Mesenchymal stem cell (in vitro differentiated cells and primary cell): ENCODE results near the gene C12orf60.

ENCODE experiments used
- DNase-seq: peaks from one replicate; pipeline ENCODE4 v3.0.0-alpha.2; 2013
- H2AFZ ChIP-seq: one replicate; pipeline ENCODE4 v1.6.1; 2013; ENCODE audit warnings: low read depth, mild to moderate bottlenecking, control low read depth, inconsistent platforms, low read length, moderate library complexity
- H2AK5ac ChIP-seq: 2 replicates; pipeline ENCODE4 v1.6.1; 2013; ENCODE audit warnings: low read length, moderate library complexity, mild to moderate bottlenecking, inconsistent platforms; ENCODE audit not compliant: severe bottlenecking
- H2BK120ac ChIP-seq: one replicate; pipeline ENCODE4 v1.6.1; 2013; ENCODE audit warnings: low read depth, mild to moderate bottlenecking, inconsistent platforms, low read length, moderate library complexity
- H2BK12ac ChIP-seq, 2 experiments: one replicate each; pipeline ENCODE4 v1.6.1; 2013; ENCODE audit warnings: inconsistent platforms in 2 of 2, low read length in 2 of 2, mild to moderate bottlenecking in 2 of 2, moderate library complexity in 2 of 2, control low read depth in 1 of 2
- H2BK15ac ChIP-seq: one replicate; pipeline ENCODE4 v1.6.1; 2013; ENCODE audit warnings: mild to moderate bottlenecking, low read depth, inconsistent platforms; ENCODE audit not compliant: poor library complexity, severe bottlenecking
- H2BK5ac ChIP-seq: 2 replicates; pipeline ENCODE4 v1.6.1; 2013; ENCODE audit warnings: low read depth, mild to moderate bottlenecking, low read length, control low read depth, inconsistent platforms; ENCODE audit not compliant: poor library complexity, severe bottlenecking
- H3K14ac ChIP-seq, 2 experiments: one replicate each; pipeline ENCODE4 v1.6.1; 2013; ENCODE audit warnings: inconsistent platforms in 2 of 2, low read length in 2 of 2, control low read depth in 1 of 2, mild to moderate bottlenecking in 1 of 2, moderate library complexity in 1 of 2
- H3K18ac ChIP-seq, 2 experiments: one replicate each; pipeline ENCODE4 v1.6.1; 2013; ENCODE audit warnings: inconsistent platforms in 2 of 2, low read length in 2 of 2, control low read depth in 1 of 2, low read depth in 1 of 2, mild to moderate bottlenecking in 1 of 2
- H3K23ac ChIP-seq, 2 experiments: one replicate each; pipeline ENCODE4 v1.6.1; 2013; ENCODE audit warnings: inconsistent platforms in 2 of 2, low read length in 2 of 2, mild to moderate bottlenecking in 2 of 2, moderate library complexity in 2 of 2, control low read depth in 1 of 2
- H3K27ac ChIP-seq: 2 replicates; pipeline ENCODE4 v1.5.1; 2013; ENCODE audit warnings: mild to moderate bottlenecking, moderate library complexity, low read length, control low read depth, inconsistent platforms; ENCODE audit not compliant: poor library complexity, severe bottlenecking
- H3K27me3 ChIP-seq, 2 experiments: 2 replicates each; pipeline versions ENCODE4 v1.6.1 to v1.7.0; 2013; ENCODE audit warnings: low read length in 2 of 2, mild to moderate bottlenecking in 2 of 2, moderate library complexity in 2 of 2, control low read depth in 1 of 2, inconsistent platforms in 1 of 2; ENCODE audit not compliant: control insufficient read depth in 1 of 2, insufficient read depth in 1 of 2
- H3K36me3 ChIP-seq, 2 experiments: 2 replicates each; pipeline versions ENCODE4 v1.6.1 to v1.7.0; 2013; ENCODE audit warnings: low read length in 2 of 2, control low read depth in 1 of 2, inconsistent platforms in 1 of 2, low read depth in 1 of 2, mild to moderate bottlenecking in 1 of 2; ENCODE audit not compliant: insufficient read depth in 2 of 2, control insufficient read depth in 1 of 2
- H3K4ac ChIP-seq, 2 experiments: one replicate each; pipeline ENCODE4 v1.6.1; 2013; ENCODE audit warnings: inconsistent platforms in 2 of 2, low read length in 2 of 2, mild to moderate bottlenecking in 2 of 2, moderate library complexity in 2 of 2, control low read depth in 1 of 2, low read depth in 1 of 2
- H3K4me1 ChIP-seq: 2 replicates; pipeline ENCODE4 v1.6.1; 2013; ENCODE audit warnings: low read depth, low read length, control low read depth; ENCODE audit not compliant: control insufficient read depth, insufficient read depth
- H3K4me2 ChIP-seq: 2 replicates; pipeline ENCODE4 v1.6.1; 2013; ENCODE audit warnings: low read length, mild to moderate bottlenecking, inconsistent platforms; ENCODE audit not compliant: poor library complexity, severe bottlenecking
- H3K4me3 ChIP-seq, 2 experiments: 2 replicates each; pipeline versions ENCODE4 v1.5.1 to v1.7.0; 2013; ENCODE audit warnings: low read length in 2 of 2, mild to moderate bottlenecking in 2 of 2, control low read depth in 1 of 2, low read depth in 1 of 2; ENCODE audit not compliant: insufficient read depth in 1 of 2
- H3K79me1 ChIP-seq: replicated peaks from 2 replicates; pipeline ENCODE4 v1.6.1; 2013; ENCODE audit warnings: mild to moderate bottlenecking, control low read depth, low read length, inconsistent platforms; ENCODE audit not compliant: poor library complexity, severe bottlenecking
- H3K9ac ChIP-seq: 2 replicates; pipeline ENCODE4 v1.7.0; 2013; ENCODE audit warnings: mild to moderate bottlenecking, low read length, moderate library complexity
- H3K9me3 ChIP-seq: 2 replicates; pipeline ENCODE4 v1.7.0; 2013; ENCODE audit warnings: mild to moderate bottlenecking, low read length; ENCODE audit not compliant: control insufficient read depth
- H4K8ac ChIP-seq: one replicate; pipeline ENCODE4 v1.6.1; 2013; ENCODE audit warnings: inconsistent platforms, mild to moderate bottlenecking, low read length, moderate library complexity
- H4K91ac ChIP-seq: one replicate; pipeline ENCODE4 v1.6.1; 2013; ENCODE audit warnings: mild to moderate bottlenecking, low read length, inconsistent platforms
- WGBS: methylation state at CpG from one replicate; pipeline ENCODE4 v1.1.7; 2013; ENCODE audit warnings: mixed read lengths; 5-methylcytosine and 5-hydroxymethylcytosine counted together

Gene C12orf60

DNA sequence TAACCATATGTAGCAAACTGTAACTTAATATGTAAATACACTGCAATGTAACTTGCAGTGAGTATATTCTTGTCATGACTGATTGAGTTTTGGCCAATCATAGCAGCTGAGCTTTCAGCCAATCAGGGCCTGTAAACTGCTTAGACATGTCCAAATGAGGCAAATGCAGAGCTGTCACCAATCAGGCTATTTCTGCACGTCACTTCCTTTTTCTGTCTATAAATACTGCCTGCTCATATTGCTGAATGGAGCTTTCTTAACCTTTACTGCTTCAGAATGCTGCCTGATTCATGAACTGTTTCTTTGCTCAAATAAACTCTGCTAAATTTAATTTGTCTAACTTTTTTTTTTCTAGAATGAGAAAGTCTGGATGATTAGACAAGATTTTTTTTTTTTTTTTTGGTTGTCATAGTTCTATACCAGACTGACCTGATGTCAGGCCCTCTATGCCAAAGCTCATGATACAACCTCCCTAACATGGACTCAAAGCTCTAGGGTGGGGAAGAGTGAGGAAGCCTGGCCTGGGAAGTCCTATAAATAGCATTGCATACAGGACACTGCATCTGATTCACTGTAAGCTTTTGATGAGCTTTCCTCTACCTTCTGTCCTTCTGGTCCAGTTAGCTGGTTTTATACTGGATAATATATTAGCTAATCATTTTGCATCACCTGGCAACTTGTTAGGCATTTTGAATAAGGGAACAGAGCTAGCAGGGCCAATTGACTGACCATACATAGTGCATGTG, 70.1 kb downstream of the C12orf60 start:
- H2AFZ ChIP-seq = no peak overlapping the region
- H2BK5ac ChIP-seq = no peak overlapping the region
- DNase-seq = no peak
- no peaks in the 10 kb centered on the region for H3K27me3 ChIP-seq
- H2AK5ac ChIP-seq = no peak overlapping the region
- H4K8ac ChIP-seq = no peak overlapping the region
- no peak overlapping the region for H4K91ac ChIP-seq
- H3K4me3 ChIP-seq = no peak overlapping the region
- no peaks in the 10 kb centered on the region for H3K9me3 ChIP-seq
- WGBS = 78% methylated on average over 1 of the region's 1 CpG
- no peak overlapping the region for H3K4ac ChIP-seq
- no peak overlapping the region for H3K18ac ChIP-seq
- H3K9ac ChIP-seq = no peak overlapping the region
- H2BK15ac ChIP-seq = no peak overlapping the region
- no peaks in the 10 kb centered on the region for H3K4me1 ChIP-seq
- H2BK120ac ChIP-seq = no peak overlapping the region
- no peaks in the 10 kb centered on the region for H3K79me1 ChIP-seq
- H3K36me3 ChIP-seq = no peaks in the 10 kb centered on the region
- H3K27ac ChIP-seq = no peak overlapping the region
- no peak overlapping the region for H3K14ac ChIP-seq
- H3K23ac ChIP-seq = no peak overlapping the region
- H3K4me2 ChIP-seq = no peak overlapping the region
- H2BK12ac ChIP-seq = no peak overlapping the region
